K562 (cell line): ENCODE results near the gene RAD1. TPM values are rescaled to one million over a fixed set of nuclear protein-coding genes. Genes with fewer than 3 reads are reported as not detected.

Experiments used
- CBFA2T3 ChIP-seq: fragments of 450-650 bp; IDR thresholded peaks from 2 replicates; pipeline ENCODE4 v1.6.1; 2017
- GTF2E2 ChIP-seq: fragments of 200-800 bp; sonication (Bioruptor generic); IDR thresholded peaks from 2 replicates; pipeline ENCODE4 v1.6.1; 2016; ENCODE audit warnings: missing genetic modification characterization, missing compliant biosample characterization
- HMG20A ChIP-seq: fragments of 450-650 bp; formaldehyde crosslinking; conservative IDR thresholded peaks from 2 replicates; pipeline ENCODE4 v1.4.0; 2020; ENCODE audit warnings: mild to moderate bottlenecking, mixed read lengths
- IFI16 ChIP-seq: fragments of 250-450 bp; sonication (Bioruptor Pico); IDR thresholded peaks from 2 replicates; pipeline ENCODE4 v2.1.2; 2022; ENCODE audit warnings: mild to moderate bottlenecking, inconsistent platforms
- JUNB ChIP-seq: fragments of 450-650 bp; formaldehyde crosslinking; conservative IDR thresholded peaks from 2 replicates; pipeline ENCODE4 v1.4.0; 2020; ENCODE audit warnings: mild to moderate bottlenecking
- MECOM ChIP-seq: fragments of 250-450 bp; sonication (Bioruptor Pico); IDR thresholded peaks from 2 replicates; pipeline ENCODE4 v1.8.0; 2022; ENCODE audit warnings: inconsistent platforms
- MEF2A ChIP-seq: IDR thresholded peaks from 2 replicates; pipeline ENCODE4 v1.6.1; 2011; ENCODE audit warnings: low read depth, mild to moderate bottlenecking, low read length, moderate library complexity; ENCODE audit not compliant: control insufficient read depth
- NR1H2 ChIP-seq: sonication (generic); formaldehyde crosslinking; IDR thresholded peaks from 2 replicates; pipeline ENCODE4 v1.4.0; 2020; ENCODE audit warnings: mild to moderate bottlenecking, missing genetic modification reagents
- PKNOX1 ChIP-seq: fragments of 450-650 bp; IDR thresholded peaks from 2 replicates; pipeline ENCODE4 v1.6.1; 2016
- POLR3A ChIP-seq: IDR thresholded peaks from 2 replicates; pipeline ENCODE4 v1.6.1; 2011; ENCODE audit warnings: borderline replicate concordance, mild to moderate bottlenecking, moderate library complexity; ENCODE audit not compliant: insufficient read length, insufficient read depth; ENCODE audit errors: extremely low read depth
- RBM17 ChIP-seq: fragments of 200-400 bp; formaldehyde crosslinking; IDR thresholded peaks from 2 replicates; pipeline ENCODE4 v1.6.1; 2017; ENCODE audit warnings: low read depth, mild to moderate bottlenecking, low read length, borderline replicate concordance
- SMAD2 ChIP-seq: fragments of 150-350 bp; IDR thresholded peaks from 2 replicates; pipeline ENCODE4 v1.6.1; 2014; ENCODE audit warnings: low read depth, mild to moderate bottlenecking, low read length
- SNRNP70 ChIP-seq: fragments of 200-400 bp; formaldehyde crosslinking; optimal IDR thresholded peaks from 2 replicates; pipeline ENCODE3; 2017; ENCODE audit warnings: low read depth, low read length
- STAT5A ChIP-seq: IDR thresholded peaks from 2 replicates; pipeline ENCODE4 v1.6.1; 2012; ENCODE audit warnings: low read length, inconsistent platforms, borderline replicate concordance
- ZBTB2 ChIP-seq: fragments of 450-650 bp; IDR thresholded peaks from 2 replicates; pipeline ENCODE4 v1.6.1; 2016; ENCODE audit warnings: antibody characterized with exemption
- ZBTB7A ChIP-seq: IDR thresholded peaks from 2 replicates; pipeline ENCODE4 v1.6.1; 2011; ENCODE audit warnings: low read depth, mild to moderate bottlenecking, low read length, moderate library complexity, borderline replicate concordance; ENCODE audit not compliant: control insufficient read depth
- ZNF165 ChIP-seq: fragments of 250-450 bp; sonication (Bioruptor Pico); IDR thresholded peaks from 2 replicates; pipeline ENCODE4 v1.4.0; 2020; ENCODE audit warnings: borderline replicate concordance
- ZNF274 ChIP-seq: IDR thresholded peaks from 2 replicates; pipeline ENCODE4 v1.6.1; 2011; ENCODE audit warnings: low read depth, mild to moderate bottlenecking, low read length, moderate library complexity, borderline replicate concordance
- ZNF512 ChIP-seq: IDR thresholded peaks from 2 replicates; pipeline ENCODE4 v1.6.1; 2016; ENCODE audit warnings: missing genetic modification characterization, missing compliant biosample characterization
- ZNF551 ChIP-seq: fragments of 250-450 bp; sonication (Bioruptor Pico); IDR thresholded peaks from 2 replicates; pipeline ENCODE4 v1.5.0; 2021; ENCODE audit warnings: mild to moderate bottlenecking, moderate library complexity
- ZNF699 ChIP-seq: fragments of 250-450 bp; sonication (Bioruptor Pico); IDR thresholded peaks from 2 replicates; pipeline ENCODE4 v1.8.0; 2021; ENCODE audit warnings: mild to moderate bottlenecking, moderate library complexity; ENCODE audit not compliant: insufficient replicate concordance
- polyA plus RNA-seq, 8 experiments: library from polyadenylated mRNA; depleted of rRNA in 4 of 8; stranded (reverse) in 5 of 8; unstranded in 3 of 8; fragments of >200 nt; fragmentation: Nextera tagmentation in 2 of 8; fragmentation: Illumina TruSeq in 1 of 8; extraction: Ambion mirVana in 2 of 8; extraction: Trizol in 1 of 8; gene quantifications; 2 replicates each; pipeline versions ENCODE4 v1.2.1 to v1.2.3, GENCODE V29; 2011 to 2014; ENCODE audit warnings: inconsistent platforms in 1 of 8, missing spikeins in 1 of 8
- total RNA-seq, 7 experiments: library from RNA; depleted of rRNA in 6 of 7; stranded (reverse); fragments of >200 nt in 6 of 7; fragmentation: Illumina TruSeq in 2 of 7; extraction: Trizol in 2 of 7; gene quantifications; 2 replicates each; pipeline versions ENCODE4 v1.2.1 to v1.2.3, GENCODE V29; 2011 to 2021; ENCODE audit warnings: low replicate concordance in 1 of 7
- TF ChIP-seq, protein P1 (sequence below): fragments of 250-450 bp; sonication (Bioruptor Pico); IDR thresholded peaks from 2 replicates; pipeline ENCODE4 v1.8.0; 2022; ENCODE audit warnings: inconsistent platforms
- TF ChIP-seq, protein P2 (sequence below): sonication (generic); formaldehyde crosslinking; IDR thresholded peaks from 2 replicates; pipeline ENCODE4 v1.8.0; 2022; ENCODE audit warnings: mild to moderate bottlenecking, missing genetic modification reagents

Gene RAD1
- total and polyA plus RNA-seq, 9 of the 15 experiments (the other 6 are each of a cell fraction or from before 2014, with no cell fraction given): 44.5 to 148 (median 60.8) TPM

- TF ChIP-seq, protein P1, sequence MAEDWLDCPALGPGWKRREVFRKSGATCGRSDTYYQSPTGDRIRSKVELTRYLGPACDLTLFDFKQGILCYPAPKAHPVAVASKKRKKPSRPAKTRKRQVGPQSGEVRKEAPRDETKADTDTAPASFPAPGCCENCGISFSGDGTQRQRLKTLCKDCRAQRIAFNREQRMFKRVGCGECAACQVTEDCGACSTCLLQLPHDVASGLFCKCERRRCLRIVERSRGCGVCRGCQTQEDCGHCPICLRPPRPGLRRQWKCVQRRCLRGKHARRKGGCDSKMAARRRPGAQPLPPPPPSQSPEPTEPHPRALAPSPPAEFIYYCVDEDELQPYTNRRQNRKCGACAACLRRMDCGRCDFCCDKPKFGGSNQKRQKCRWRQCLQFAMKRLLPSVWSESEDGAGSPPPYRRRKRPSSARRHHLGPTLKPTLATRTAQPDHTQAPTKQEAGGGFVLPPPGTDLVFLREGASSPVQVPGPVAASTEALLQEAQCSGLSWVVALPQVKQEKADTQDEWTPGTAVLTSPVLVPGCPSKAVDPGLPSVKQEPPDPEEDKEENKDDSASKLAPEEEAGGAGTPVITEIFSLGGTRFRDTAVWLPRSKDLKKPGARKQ: no peak
- TF ChIP-seq RBM17 (no peak), JUNB (CRISPR knock-in tag) (no peak), STAT5A (peak; percentile 39; the same call in 1 of the 2 replicates), ZBTB2 (no peak), NR1H2 (CRISPR knock-in tag) (no peak), POLR3A (no peak), CBFA2T3 (peak; percentile 81), HMG20A (CRISPR knock-in tag) (no peak), SMAD2 (no peak), PKNOX1 (no peak), ZNF699 (no peak), ZBTB7A (peak; percentile 58; the same call in 1 of the 2 replicates), ZNF512 (tag) (no peak), MECOM (CRISPR knock-in tag) (no peak), ZNF165 (CRISPR knock-in tag) (no peak), MEF2A (no peak), GTF2E2 (tag) (no peak), ZNF551 (no peak), IFI16 (CRISPR knock-in tag) (no peak), SNRNP70 (no peak), ZNF274 (no peak)
- TF ChIP-seq, protein P2, sequence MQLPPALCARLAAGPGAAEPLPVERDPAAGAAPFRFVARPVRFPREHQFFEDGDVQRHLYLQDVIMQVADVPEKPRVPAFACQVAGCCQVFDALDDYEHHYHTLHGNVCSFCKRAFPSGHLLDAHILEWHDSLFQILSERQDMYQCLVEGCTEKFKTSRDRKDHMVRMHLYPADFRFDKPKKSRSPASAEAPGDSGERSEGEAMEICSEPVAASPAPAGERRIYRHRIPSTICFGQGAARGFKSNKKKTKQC (CRISPR knock-in tag): no peak
These were observed 19.5 kb downstream of the RAD1 start (continued) for GRCh38 chr5:34895641-34896419.
